GM12878 (cell line): ENCODE measurements around the gene ZMAT3. TPM values are rescaled to one million over a fixed set of nuclear protein-coding genes. Genes with fewer than 3 reads are reported as not detected.

Experiments used
- ATAC-seq: fragments of 200-7000 bp; cut with Tn5 transposase; 3 replicates; pipeline ENCODE4 v1.9.1; 2020; ENCODE audit warnings: mild to moderate bottlenecking, moderate library complexity
- BruUV-seq: library from RNA; stranded (reverse); fragments of 400-500 nt; replicated peaks from 2 replicates; lab custom pipeline; 2021; lab: Mats Ljungman, UMichigan
- CTCF ChIA-PET: fragments of 300-600 bp; sonication (Branson Sonifier 250); formaldehyde crosslinking; extraction: SDS; loops from one replicate; lab custom pipeline; 2021; ENCODE audit warnings: inconsistent platforms; lab: Yijun Ruan, JAX
- POLR2A ChIA-PET: fragments of 350-600 bp; formaldehyde crosslinking; extraction: SDS; loops from one replicate; lab custom pipeline; 2021; ENCODE audit warnings: inconsistent platforms; lab: Charles Lee
- RAD21 ChIA-PET: fragments of 300-600 bp; sonication (Branson Sonifier 250); formaldehyde crosslinking; loops from one replicate; lab custom pipeline; 2023; ENCODE audit warnings: antibody characterized with exemption; ENCODE audit not compliant: unreplicated experiment; lab: Charles Lee
- SMC1A ChIA-PET: fragments of 300-600 bp; sonication (Branson Sonifier 250); formaldehyde crosslinking; loops from one replicate; lab custom pipeline; 2023; ENCODE audit not compliant: unreplicated experiment, uncharacterized antibody; lab: Charles Lee
- DNase-seq: peaks from one replicate; pipeline ENCODE4 v3.0.0-alpha.2; 2011; ENCODE audit warnings: low read depth, low spot score
- FAIRE-seq: peaks from 3 replicates; lab custom pipeline; 2011; peaks lifted over from hg19 to GRCh38; lab: Jason Lieb, UNC
- H2AFZ ChIP-seq: 2 replicates; pipeline ENCODE4 v1.6.0; 2011; ENCODE audit warnings: low read depth, low read length, control low read depth; ENCODE audit not compliant: control insufficient read depth
- H3K27ac ChIP-seq: 2 replicates; pipeline ENCODE4 v1.5.1; 2011; ENCODE audit warnings: control low read depth; ENCODE audit not compliant: control insufficient read depth, insufficient read depth
- H3K27me3 ChIP-seq, 2 experiments: replicated peaks in 1 of 2; 2 replicates each; pipeline versions ENCODE4 v1.6.0 to v1.6.1; 2011; ENCODE audit warnings: low read length in 1 of 2; ENCODE audit not compliant: control insufficient read depth in 2 of 2, insufficient read depth in 2 of 2
- H3K36me3 ChIP-seq, 2 experiments: 2 replicates each; pipeline ENCODE4 v1.5.1; 2011; ENCODE audit warnings: low read length in 1 of 2; ENCODE audit not compliant: control insufficient read depth in 2 of 2, insufficient read depth in 2 of 2
- H3K4me1 ChIP-seq: 2 replicates; pipeline ENCODE4 v1.6.1; 2011; ENCODE audit warnings: mild to moderate bottlenecking, low read length, moderate library complexity, mixed read lengths; ENCODE audit not compliant: control insufficient read depth, insufficient read depth
- H3K4me2 ChIP-seq: 2 replicates; pipeline ENCODE4 v1.6.0; 2011; ENCODE audit warnings: control low read depth; ENCODE audit not compliant: control insufficient read depth, insufficient read depth
- H3K4me3 ChIP-seq: fragments of 200-600 bp; sonication (generic); 2 replicates; pipeline ENCODE4 v1.5.1; 2016
- H3K79me2 ChIP-seq: 2 replicates; pipeline ENCODE4 v1.6.0; 2011; ENCODE audit warnings: low read length; ENCODE audit not compliant: control insufficient read depth, insufficient read depth
- H3K9ac ChIP-seq: 2 replicates; pipeline ENCODE4 v1.8.0; 2011; ENCODE audit warnings: low read length, control low read depth, mixed read lengths; ENCODE audit not compliant: control insufficient read depth, insufficient read depth
- H3K9me3 ChIP-seq: replicated peaks from 3 replicates; pipeline ENCODE4 v1.5.1; 2011; ENCODE audit warnings: mild to moderate bottlenecking, low read length; ENCODE audit not compliant: control insufficient read depth, insufficient read depth
- H4K20me1 ChIP-seq: 2 replicates; pipeline ENCODE4 v1.6.0; 2011; ENCODE audit not compliant: control insufficient read depth, insufficient read depth
- ASH2L ChIP-seq: fragments of 300-600, 200-600 bp; sonication (generic); IDR thresholded peaks from 2 replicates; pipeline ENCODE4 v1.6.1; 2017; ENCODE audit warnings: low read depth, mild to moderate bottlenecking, borderline replicate concordance
- BCL11A ChIP-seq: IDR thresholded peaks from 2 replicates; pipeline ENCODE4 v1.6.1; 2011; ENCODE audit warnings: low read depth, low read length
- CBFB ChIP-seq: IDR thresholded peaks from 2 replicates; pipeline ENCODE4 v1.6.1; 2016; ENCODE audit warnings: antibody characterized with exemption, low read depth
- CHD4 ChIP-seq: fragments of 200-600 bp; sonication (generic); IDR thresholded peaks from 2 replicates; pipeline ENCODE4 v1.6.1; 2016; ENCODE audit warnings: mild to moderate bottlenecking
- E4F1 ChIP-seq: fragments of 450-650 bp; IDR thresholded peaks from 2 replicates; pipeline ENCODE4 v1.6.1; 2018; ENCODE audit warnings: borderline replicate concordance, mild to moderate bottlenecking; ENCODE audit not compliant: partially characterized antibody
- EZH2 ChIP-seq: IDR thresholded peaks from 2 replicates; pipeline ENCODE4 v1.6.1; 2012; ENCODE audit warnings: low read depth, mild to moderate bottlenecking, control low read depth, inconsistent platforms, low read length, borderline replicate concordance; ENCODE audit not compliant: control insufficient read depth
- MTA2 ChIP-seq: fragments of 450-650 bp; IDR thresholded peaks from 2 replicates; pipeline ENCODE4 v1.6.1; 2016; ENCODE audit warnings: low read depth, mild to moderate bottlenecking, moderate library complexity
- RAD21 ChIP-seq: IDR thresholded peaks from 2 replicates; pipeline ENCODE4 v1.6.1; 2011; ENCODE audit warnings: mild to moderate bottlenecking, low read depth, low read length, moderate library complexity; ENCODE audit not compliant: insufficient read depth
- SUPT20H ChIP-seq: IDR thresholded peaks from 2 replicates; pipeline ENCODE4 v1.6.1; 2011; ENCODE audit warnings: low read depth, mild to moderate bottlenecking, low read length, moderate library complexity, borderline replicate concordance; ENCODE audit not compliant: control insufficient read depth
- ZNF24 ChIP-seq: fragments of 450-650 bp; IDR thresholded peaks from 2 replicates; pipeline ENCODE4 v1.6.1; 2017; ENCODE audit warnings: antibody characterized with exemption, mild to moderate bottlenecking
- WGBS: methylation state at CpG from one replicate; pipeline ENCODE4 v1.1.6; 2016; ENCODE audit warnings: low lambda C conversion rate; ENCODE audit not compliant: insufficient replicate concordance, insufficient coverage; ENCODE audit errors: missing lambda C conversion rate; 5-methylcytosine and 5-hydroxymethylcytosine counted together
- in situ Hi-C: fragments of 300-500 bp; cut with MboI; formaldehyde crosslinking; loops from 9 replicates; pipeline ENCODE4 v1.14.3; 2018; ENCODE audit warnings: mixed read lengths
- intact Hi-C: fragments of 100-400 bp; cut with micrococcal nuclease; formaldehyde crosslinking; loops from one replicate; pipeline ENCODE4 v1.14.2; 2022; ENCODE audit not compliant: unreplicated experiment
- polyA plus RNA-seq, 11 experiments: library from polyadenylated mRNA; depleted of rRNA in 4 of 11; unstranded in 6 of 11; stranded (reverse) in 5 of 11; fragments of >200 nt; fragmentation: Nextera tagmentation in 4 of 11; fragmentation: Illumina TruSeq in 1 of 11; extraction: Ambion mirVana in 4 of 11; extraction: Trizol in 1 of 11; gene quantifications; 1 replicate in 1 of 11; 2 replicates in 10 of 11; pipeline versions ENCODE4 v1.2.1 to v1.2.3, GENCODE V29; 2011 to 2016; ENCODE audit warnings: inconsistent platforms in 2 of 11, missing spikeins in 2 of 11, low read depth in 1 of 11
- total RNA-seq, 4 experiments: library from RNA; depleted of rRNA in 3 of 4; stranded (reverse); fragments of >200 nt in 3 of 4; fragmentation: Illumina TruSeq in 1 of 4; extraction: Trizol in 1 of 4; gene quantifications; 2 replicates each; pipeline versions ENCODE4 v1.2.1 to v1.2.3, GENCODE V29; 2013 to 2021
- TF ChIP-seq, protein P1 (sequence below): IDR thresholded peaks from 2 replicates; pipeline ENCODE4 v1.6.1; 2011; ENCODE audit warnings: low read depth, low read length, improper control_type of control experiment, borderline replicate concordance
- TF ChIP-seq, protein P2 (sequence below): fragments of 450-650 bp; IDR thresholded peaks from 2 replicates; pipeline ENCODE4 v1.6.1; 2017; ENCODE audit warnings: antibody characterized with exemption, mild to moderate bottlenecking, moderate library complexity
- TF ChIP-seq, protein P3 (sequence below): fragments of 450-650 bp; IDR thresholded peaks from 2 replicates; pipeline ENCODE4 v1.6.1; 2016; ENCODE audit warnings: mild to moderate bottlenecking

The ZMAT3 gene
- total and polyA plus RNA-seq, 10 of the 15 experiments (the other 5 are each of a cell fraction or from before 2014, with no cell fraction given): 6.2 to 55.9 (median 25.8) TPM

GRCh38 chr3:179068779-179069530, 2.7 kb downstream of the ZMAT3 start:
- ChIA-PET RAD21 (interaction anchor here (0.7 to 12.8 kb wide), 21 partner anchors 8 to 493 kb away, joined by 3 to 231 read pairs (median 5); partner anchors contain the start of genes ACTL6A and PIK3CA), CTCF (interaction anchor here (0.7 to 9.1 kb wide), 29 partner anchors 9 to 633 kb away, joined by 3 to 124 read pairs (median 5); partner anchors contain the start of gene PIK3CA), SMC1A (interaction anchor here (0.5 to 13.5 kb wide), 36 partner anchors 7 to 1922 kb away, joined by 3 to 225 read pairs (median 5); partner anchors contain the start of genes ACTL6A and PIK3CA), POLR2A (interaction anchor here (0.5 to 13.4 kb wide), 11 partner anchors 9 to 493 kb away, joined by 3 to 138 read pairs (median 4); partner anchors contain the start of genes ACTL6A and PIK3CA)
- WGBS: 45% methylated on average over 5 of the region's 5 CpGs
- FAIRE-seq (no peak), DNase-seq (no peak), ATAC-seq (peak; percentile 58)
- no peaks in the 10 kb centered on the region for H3K27me3 ChIP-seq
- no peaks in the 10 kb centered on the region for H4K20me1 ChIP-seq
- peaks cover 8% of the 10 kb centered on the region; the same call in 1 of the 2 replicates for H3K4me1 ChIP-seq
- peaks cover 79% of the 10 kb centered on the region for H3K79me2 ChIP-seq
- H3K27ac ChIP-seq: peak overlapping the region; percentile 92
- in situ Hi-C loops (loop anchor here (25.0 kb wide), 1 partner anchor 893 kb away; no protein-coding TSS in a partner anchor), intact Hi-C loops (loop anchor here (1.0 to 2.0 kb wide), 2 partner anchors 52 to 248 kb away; no protein-coding TSS in a partner anchor)
- H3K4me2 ChIP-seq: peak overlapping the region; percentile 61
- no TSS peak for BruUV-seq
- peak overlapping the region; percentile 70 for H3K4me3 ChIP-seq
- 0 out of 2 replicates have a peak overlapping the region, but pooled peaks have one; percentile 9 for H2AFZ ChIP-seq
- H3K9me3 ChIP-seq: no peaks in the 10 kb centered on the region
- H3K36me3 ChIP-seq: peaks cover 0 to 14% of the 10 kb centered on the region in 2 experiments; a peak in 1 of 4 replicates
- peak overlapping the region; percentile 77 for H3K9ac ChIP-seq
- TF ChIP-seq CBFB: no peak
- TF ChIP-seq EZH2: no peak
- TF ChIP-seq BCL11A: no peak
- no peak for TF ChIP-seq ZNF24
- TF ChIP-seq SUPT20H: no peak
- TF ChIP-seq, protein P1, sequence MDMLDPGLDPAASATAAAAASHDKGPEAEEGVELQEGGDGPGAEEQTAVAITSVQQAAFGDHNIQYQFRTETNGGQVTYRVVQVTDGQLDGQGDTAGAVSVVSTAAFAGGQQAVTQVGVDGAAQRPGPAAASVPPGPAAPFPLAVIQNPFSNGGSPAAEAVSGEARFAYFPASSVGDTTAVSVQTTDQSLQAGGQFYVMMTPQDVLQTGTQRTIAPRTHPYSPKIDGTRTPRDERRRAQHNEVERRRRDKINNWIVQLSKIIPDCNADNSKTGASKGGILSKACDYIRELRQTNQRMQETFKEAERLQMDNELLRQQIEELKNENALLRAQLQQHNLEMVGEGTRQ: no peak
- no peak for TF ChIP-seq CHD4
- TF ChIP-seq ASH2L: no peak
- TF ChIP-seq, protein P2, sequence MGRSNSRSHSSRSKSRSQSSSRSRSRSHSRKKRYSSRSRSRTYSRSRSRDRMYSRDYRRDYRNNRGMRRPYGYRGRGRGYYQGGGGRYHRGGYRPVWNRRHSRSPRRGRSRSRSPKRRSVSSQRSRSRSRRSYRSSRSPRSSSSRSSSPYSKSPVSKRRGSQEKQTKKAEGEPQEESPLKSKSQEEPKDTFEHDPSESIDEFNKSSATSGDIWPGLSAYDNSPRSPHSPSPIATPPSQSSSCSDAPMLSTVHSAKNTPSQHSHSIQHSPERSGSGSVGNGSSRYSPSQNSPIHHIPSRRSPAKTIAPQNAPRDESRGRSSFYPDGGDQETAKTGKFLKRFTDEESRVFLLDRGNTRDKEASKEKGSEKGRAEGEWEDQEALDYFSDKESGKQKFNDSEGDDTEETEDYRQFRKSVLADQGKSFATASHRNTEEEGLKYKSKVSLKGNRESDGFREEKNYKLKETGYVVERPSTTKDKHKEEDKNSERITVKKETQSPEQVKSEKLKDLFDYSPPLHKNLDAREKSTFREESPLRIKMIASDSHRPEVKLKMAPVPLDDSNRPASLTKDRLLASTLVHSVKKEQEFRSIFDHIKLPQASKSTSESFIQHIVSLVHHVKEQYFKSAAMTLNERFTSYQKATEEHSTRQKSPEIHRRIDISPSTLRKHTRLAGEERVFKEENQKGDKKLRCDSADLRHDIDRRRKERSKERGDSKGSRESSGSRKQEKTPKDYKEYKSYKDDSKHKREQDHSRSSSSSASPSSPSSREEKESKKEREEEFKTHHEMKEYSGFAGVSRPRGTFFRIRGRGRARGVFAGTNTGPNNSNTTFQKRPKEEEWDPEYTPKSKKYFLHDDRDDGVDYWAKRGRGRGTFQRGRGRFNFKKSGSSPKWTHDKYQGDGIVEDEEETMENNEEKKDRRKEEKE: no peak
- no peak for TF ChIP-seq MTA2
- peak; percentile 83 for TF ChIP-seq RAD21
- TF ChIP-seq, protein P3, sequence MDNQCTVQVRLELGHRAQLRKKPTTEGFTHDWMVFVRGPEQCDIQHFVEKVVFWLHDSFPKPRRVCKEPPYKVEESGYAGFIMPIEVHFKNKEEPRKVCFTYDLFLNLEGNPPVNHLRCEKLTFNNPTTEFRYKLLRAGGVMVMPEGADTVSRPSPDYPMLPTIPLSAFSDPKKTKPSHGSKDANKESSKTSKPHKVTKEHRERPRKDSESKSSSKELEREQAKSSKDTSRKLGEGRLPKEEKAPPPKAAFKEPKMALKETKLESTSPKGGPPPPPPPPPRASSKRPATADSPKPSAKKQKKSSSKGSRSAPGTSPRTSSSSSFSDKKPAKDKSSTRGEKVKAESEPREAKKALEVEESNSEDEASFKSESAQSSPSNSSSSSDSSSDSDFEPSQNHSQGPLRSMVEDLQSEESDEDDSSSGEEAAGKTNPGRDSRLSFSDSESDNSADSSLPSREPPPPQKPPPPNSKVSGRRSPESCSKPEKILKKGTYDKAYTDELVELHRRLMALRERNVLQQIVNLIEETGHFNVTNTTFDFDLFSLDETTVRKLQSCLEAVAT: 0 out of 2 replicates have a peak, but pooled peaks have one; percentile 16
- no peak for TF ChIP-seq E4F1
